A549 (cell line): ENCODE results near the gene KANSL1. TPM values are rescaled to one million over a fixed set of nuclear protein-coding genes. Genes with fewer than 3 reads are reported as not detected.
A peak's percentile ranks its signal among the peaks of the same experiment; 100 is the strongest.
"Not testable (repeated sequence)": the region's sequence is repeated elsewhere in the genome, so short reads cannot be mapped to it uniquely, and the experiment has no call there.

Source experiments
- ATAC-seq, 2 experiments: fragments of 200-7000 bp in 1 of 2; fragments of >200 bp in 1 of 2; cut with Nextera tagmentation in 1 of 2; cut with Tn5 transposase in 1 of 2; 3 replicates each; pipeline versions ENCODE4 v1.8.0 to v1.9.1; 2018 to 2020; ENCODE audit warnings: mild to moderate bottlenecking in 1 of 2, moderate library complexity in 1 of 2
- CTCF ChIA-PET: fragments of 300-600 bp; sonication (Branson Sonifier 250); formaldehyde crosslinking; extraction: SDS; loops from one replicate; lab custom pipeline; 2021; ENCODE audit warnings: antibody characterized with exemption, inconsistent platforms; lab: Yijun Ruan, JAX
- POLR2A ChIA-PET: fragments of 350-600 bp; formaldehyde crosslinking; extraction: SDS; loops from one replicate; lab custom pipeline; 2021; ENCODE audit warnings: antibody characterized with exemption, inconsistent platforms; lab: Yijun Ruan, JAX
- DNase-seq, 2 experiments: peaks; one replicate each; pipeline versions ENCODE4 v3.0.0 to v3.0.0-alpha.2; 2011 to 2016; ENCODE audit warnings: low read depth in 1 of 2, low spot score in 1 of 2
- FAIRE-seq: peaks from 2 replicates; lab custom pipeline; 2011; peaks lifted over from hg19 to GRCh38; lab: Jason Lieb, UNC
- H3K27ac ChIP-seq, 2 experiments: fragments of >200 bp; sonication (Bioruptor Twin); formaldehyde crosslinking; 3 replicates each; pipeline ENCODE4 v1.5.1; 2016 to 2017
- H3K4me1 ChIP-seq: fragments of >200 bp; sonication (Bioruptor Twin); formaldehyde crosslinking; 3 replicates; pipeline ENCODE4 v1.6.1; 2016
- H3K4me2 ChIP-seq: fragments of >200 bp; sonication (Bioruptor Twin); formaldehyde crosslinking; 3 replicates; pipeline ENCODE4 v1.6.1; 2016
- H3K4me3 ChIP-seq: fragments of >200 bp; sonication (Bioruptor Twin); formaldehyde crosslinking; 3 replicates; pipeline ENCODE4 v1.5.1; 2016
- H3K9me3 ChIP-seq: fragments of >200 bp; sonication (Bioruptor Twin); formaldehyde crosslinking; 3 replicates; pipeline ENCODE4 v1.6.1; 2016
- BHLHE40 ChIP-seq: IDR thresholded peaks from 2 replicates; pipeline ENCODE4 v1.6.1; 2012; ENCODE audit warnings: low read depth, low read length, inconsistent platforms
- CHD2 ChIP-seq: fragments of 150-350 bp; IDR thresholded peaks from 2 replicates; pipeline ENCODE4 v1.6.1; 2014; ENCODE audit warnings: low read length; ENCODE audit not compliant: partially characterized antibody
- CHD4 ChIP-seq: fragments of 200-600 bp; sonication (generic); IDR thresholded peaks from 2 replicates; pipeline ENCODE4 v1.6.1; 2016; ENCODE audit warnings: antibody characterized with exemption, mild to moderate bottlenecking, borderline replicate concordance
- EHF ChIP-seq: fragments of 250-450 bp; sonication (Bioruptor Pico); IDR thresholded peaks from 2 replicates; pipeline ENCODE4 v1.5.0; 2020; ENCODE audit warnings: mild to moderate bottlenecking
- EHMT2 ChIP-seq: fragments of 200-600 bp; sonication (generic); IDR thresholded peaks from 2 replicates; pipeline ENCODE4 v1.6.1; 2016; ENCODE audit warnings: antibody characterized with exemption, low read depth, mild to moderate bottlenecking, moderate library complexity
- GATA3 ChIP-seq: IDR thresholded peaks from 2 replicates; pipeline ENCODE4 v1.6.1; 2012; ENCODE audit warnings: borderline replicate concordance
- KDM1A ChIP-seq: fragments of 200-600 bp; sonication (generic); IDR thresholded peaks from 2 replicates; pipeline ENCODE4 v1.6.1; 2016; ENCODE audit warnings: low read depth, mild to moderate bottlenecking
- KDM5A ChIP-seq: fragments of 200-600 bp; sonication (generic); IDR thresholded peaks from 2 replicates; pipeline ENCODE4 v1.6.1; 2016; ENCODE audit warnings: antibody characterized with exemption, mild to moderate bottlenecking
- NFE2L2 ChIP-seq: fragments of 150-350 bp; conservative IDR thresholded peaks from 2 replicates; pipeline ENCODE4 v1.6.1; 2014; ENCODE audit warnings: low read length
- NR3C1 ChIP-seq: fragments of >200 bp; sonication (Bioruptor Twin); formaldehyde crosslinking; IDR thresholded peaks from 3 replicates; pipeline ENCODE4 v1.6.1; 2017
- POLR2A ChIP-seq: IDR thresholded peaks from 2 replicates; pipeline ENCODE4 v1.6.1; 2012; ENCODE audit warnings: mild to moderate bottlenecking, low read length
- POLR2AphosphoS2 ChIP-seq: conservative IDR thresholded peaks from 2 replicates; pipeline ENCODE4 v1.6.1; 2012; ENCODE audit warnings: low read length, improper control_type of control experiment, inconsistent platforms
- RAD21 ChIP-seq, 2 experiments: fragments of >200 bp in 1 of 2; sonication (Bioruptor Twin) in 1 of 2; formaldehyde crosslinking in 1 of 2; IDR thresholded peaks in 1 of 2; conservative IDR thresholded peaks in 1 of 2; 2 replicates in 1 of 2; 3 replicates in 1 of 2; pipeline ENCODE4 v1.6.1; 2012 to 2018; ENCODE audit warnings: inconsistent platforms in 1 of 2
- RFX5 ChIP-seq: fragments of 450-650 bp; IDR thresholded peaks from 2 replicates; pipeline ENCODE4 v1.7.1; 2014; ENCODE audit warnings: antibody characterized with exemption, mild to moderate bottlenecking, moderate library complexity
- SMC3 ChIP-seq: fragments of >200 bp; sonication (Bioruptor Twin); formaldehyde crosslinking; IDR thresholded peaks from 3 replicates; pipeline ENCODE4 v1.6.1; 2018; ENCODE audit warnings: inconsistent platforms
- SREBF2 ChIP-seq: fragments of 450-650 bp; IDR thresholded peaks from 2 replicates; pipeline ENCODE4 v1.6.1; 2014; ENCODE audit warnings: mild to moderate bottlenecking, moderate library complexity
- TFCP2L1 ChIP-seq: fragments of 250-450 bp; sonication (Bioruptor Pico); IDR thresholded peaks from 2 replicates; pipeline ENCODE4 v1.5.0; 2021; ENCODE audit warnings: mild to moderate bottlenecking
- ZFP36 ChIP-seq: fragments of 450-650 bp; IDR thresholded peaks from 2 replicates; pipeline ENCODE4 v1.6.1; 2014; ENCODE audit warnings: borderline replicate concordance; ENCODE audit not compliant: partially characterized antibody
- WGBS: methylation state at CpG from one replicate; pipeline ENCODE4 v1.1.6; 2017; ENCODE audit errors: missing lambda C conversion rate; 5-methylcytosine and 5-hydroxymethylcytosine counted together
- polyA plus RNA-seq, 4 experiments: library from polyadenylated mRNA; depleted of rRNA in 3 of 4; stranded (reverse); fragments of >200 nt; fragmentation: RNase III in 1 of 4; extraction: RNeasy Plus Mini Kit Qiagen cat#74134 plus additional on column Dnase treatment in 1 of 4; gene quantifications; 2 replicates in 3 of 4; 3 replicates in 1 of 4; pipeline ENCODE4 v1.2.3, GENCODE V29; 2011 to 2017
- TF ChIP-seq, protein P1 (sequence below): fragments of >200 bp; sonication (Bioruptor Twin); formaldehyde crosslinking; IDR thresholded peaks from 3 replicates; pipeline ENCODE4 v1.5.1; 2016
- TF ChIP-seq, protein P2 (sequence below): IDR thresholded peaks from 2 replicates; pipeline ENCODE4 v1.6.1; 2012
- TF ChIP-seq, protein P3 (sequence below): fragments of 200-600 bp; sonication (generic); IDR thresholded peaks from 2 replicates; pipeline ENCODE4 v1.6.1; 2016; ENCODE audit warnings: antibody characterized with exemption, mild to moderate bottlenecking, moderate library complexity

The KANSL1 gene
- polyA plus RNA-seq, 2 of the 4 experiments (the other 2 are of a cell fraction) = 22.6 to 27.9 TPM

DNA sequence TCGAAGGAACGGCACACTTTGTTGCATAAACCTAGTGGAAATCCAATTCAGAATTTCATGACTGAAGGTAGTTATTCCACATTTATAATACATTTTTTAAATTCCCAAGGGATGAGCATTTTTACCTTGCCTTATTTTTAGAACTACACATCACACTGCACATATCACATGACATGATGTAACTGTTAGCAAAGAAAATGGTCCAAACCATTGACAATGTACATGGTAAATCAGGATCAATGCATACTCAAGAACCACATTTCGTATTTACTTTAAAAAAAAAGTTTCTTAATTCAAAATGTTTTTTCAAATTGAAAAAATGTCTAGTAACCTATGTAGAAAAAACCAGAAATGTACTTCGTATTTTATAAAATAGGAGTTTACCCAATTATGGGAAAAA, 2.5 kb downstream of the KANSL1 start:
- WGBS = 77% methylated on average over 4 of the region's 4 CpGs
- H3K9me3 ChIP-seq = no peaks in the 10 kb centered on the region
- POLR2A ChIA-PET = no interaction called here
- ATAC-seq = no peak
- H3K4me3 ChIP-seq = peak overlapping the region; percentile 65
- TF ChIP-seq POLR2AphosphoS2 = no peak
- TF ChIP-seq BHLHE40 = 0 out of 2 replicates have a peak, but pooled peaks have one; percentile 8
- H3K27ac ChIP-seq = no peak overlapping the region; a peak in 1 of 6 replicates
- no peak for DNase-seq
- no peak for FAIRE-seq
- CTCF ChIA-PET = no interaction called here
- H3K4me1 ChIP-seq = peaks cover 65% of the 10 kb centered on the region
- H3K4me2 ChIP-seq = peak overlapping the region; percentile 86

DNA sequence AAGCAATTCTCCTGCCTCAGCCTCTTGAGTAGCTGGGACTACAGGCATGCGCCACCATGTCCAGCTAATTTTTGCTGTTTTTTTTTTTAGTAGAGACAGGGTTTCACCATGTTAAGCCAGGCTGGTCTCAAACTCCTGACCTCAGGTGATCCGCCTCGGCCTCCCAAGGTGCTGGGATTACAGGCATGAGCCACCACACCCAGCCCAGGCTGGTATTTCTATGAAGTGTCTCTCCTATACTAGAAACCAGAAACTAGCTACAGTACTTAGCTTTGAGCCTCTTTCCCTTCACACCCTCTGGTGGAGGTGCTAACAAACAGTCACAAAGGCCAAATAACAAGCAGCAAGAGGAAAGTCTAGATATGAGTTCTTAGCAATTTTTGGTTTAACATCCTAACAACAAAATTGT, 6.4 kb downstream of the KANSL1 start:
- not testable (repeated sequence) for H3K27ac ChIP-seq, H3K9me3 ChIP-seq, H3K4me3 ChIP-seq, H3K4me2 ChIP-seq
- FAIRE-seq = peak; percentile 51
- DNase-seq = peak in 1 of 2 experiments; percentile 63
- peak in 1 of 2 experiments; percentile 62; a peak in 3 of 6 replicates for ATAC-seq
- CTCF ChIA-PET = interaction anchor here (0.8 to 4.0 kb wide), 18 partner anchors 8 to 184 kb away, joined by 3 to 22 read pairs (median 5); no protein-coding TSS in a partner anchor
- POLR2A ChIA-PET = interaction anchor here (0.5 kb wide), 1 partner anchor 26 kb away, joined by 3 read pairs; no protein-coding TSS in a partner anchor
- peaks cover 79% of the 10 kb centered on the region for H3K4me1 ChIP-seq
- WGBS = 97% methylated on average over 3 of the region's 3 CpGs
- TF ChIP-seq RAD21 (conservative IDR thresholded peaks at IDR 0.05 in 1 of 2, IDR thresholded peaks at IDR 0.05 in 1 of 2) (peak in 1 of 2 experiments; percentile 54; a peak in 3 of 5 replicates), SMC3 (peak; percentile 52)
- TF ChIP-seq, protein P1, sequence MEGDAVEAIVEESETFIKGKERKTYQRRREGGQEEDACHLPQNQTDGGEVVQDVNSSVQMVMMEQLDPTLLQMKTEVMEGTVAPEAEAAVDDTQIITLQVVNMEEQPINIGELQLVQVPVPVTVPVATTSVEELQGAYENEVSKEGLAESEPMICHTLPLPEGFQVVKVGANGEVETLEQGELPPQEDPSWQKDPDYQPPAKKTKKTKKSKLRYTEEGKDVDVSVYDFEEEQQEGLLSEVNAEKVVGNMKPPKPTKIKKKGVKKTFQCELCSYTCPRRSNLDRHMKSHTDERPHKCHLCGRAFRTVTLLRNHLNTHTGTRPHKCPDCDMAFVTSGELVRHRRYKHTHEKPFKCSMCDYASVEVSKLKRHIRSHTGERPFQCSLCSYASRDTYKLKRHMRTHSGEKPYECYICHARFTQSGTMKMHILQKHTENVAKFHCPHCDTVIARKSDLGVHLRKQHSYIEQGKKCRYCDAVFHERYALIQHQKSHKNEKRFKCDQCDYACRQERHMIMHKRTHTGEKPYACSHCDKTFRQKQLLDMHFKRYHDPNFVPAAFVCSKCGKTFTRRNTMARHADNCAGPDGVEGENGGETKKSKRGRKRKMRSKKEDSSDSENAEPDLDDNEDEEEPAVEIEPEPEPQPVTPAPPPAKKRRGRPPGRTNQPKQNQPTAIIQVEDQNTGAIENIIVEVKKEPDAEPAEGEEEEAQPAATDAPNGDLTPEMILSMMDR = peak; percentile 37

DNA sequence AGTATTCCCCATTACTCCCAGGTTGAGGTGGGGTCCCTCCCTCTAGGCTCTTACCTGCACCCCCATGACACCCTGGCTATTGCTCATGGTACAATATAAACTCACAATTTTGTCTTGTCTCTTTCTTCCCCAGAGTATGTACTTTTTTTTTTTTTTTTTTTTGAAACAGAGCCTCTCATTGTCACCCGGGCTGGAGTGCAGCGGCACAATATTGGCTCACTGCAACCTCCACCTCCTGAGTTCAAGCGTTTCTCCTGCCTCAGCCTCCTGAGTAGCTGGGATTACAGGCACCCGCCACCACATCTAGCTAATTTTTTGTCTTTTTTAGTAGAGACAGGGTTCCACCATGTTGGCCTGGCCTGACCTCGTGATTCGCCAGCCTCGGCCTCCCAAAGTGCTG, 8.5 kb downstream of the KANSL1 start:
- FAIRE-seq (no peak), DNase-seq (no peak), ATAC-seq (no peak)
- TF ChIP-seq ZFP36 = no peak
- TF ChIP-seq EHMT2 = no peak
- no peak for TF ChIP-seq KDM5A
- no peak for TF ChIP-seq SREBF2
- no peak for TF ChIP-seq TFCP2L1
- no peak for TF ChIP-seq GATA3
- TF ChIP-seq, protein P2, sequence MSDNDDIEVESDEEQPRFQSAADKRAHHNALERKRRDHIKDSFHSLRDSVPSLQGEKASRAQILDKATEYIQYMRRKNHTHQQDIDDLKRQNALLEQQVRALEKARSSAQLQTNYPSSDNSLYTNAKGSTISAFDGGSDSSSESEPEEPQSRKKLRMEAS = no peak
- TF ChIP-seq CHD4 = no peak
- TF ChIP-seq NR3C1 = no peak
- TF ChIP-seq KDM1A = no peak
- no peak for TF ChIP-seq NFE2L2
- no peak for TF ChIP-seq CHD2
- no peak for TF ChIP-seq POLR2A
- TF ChIP-seq EHF (CRISPR knock-in tag) = no peak
- TF ChIP-seq, protein P3, sequence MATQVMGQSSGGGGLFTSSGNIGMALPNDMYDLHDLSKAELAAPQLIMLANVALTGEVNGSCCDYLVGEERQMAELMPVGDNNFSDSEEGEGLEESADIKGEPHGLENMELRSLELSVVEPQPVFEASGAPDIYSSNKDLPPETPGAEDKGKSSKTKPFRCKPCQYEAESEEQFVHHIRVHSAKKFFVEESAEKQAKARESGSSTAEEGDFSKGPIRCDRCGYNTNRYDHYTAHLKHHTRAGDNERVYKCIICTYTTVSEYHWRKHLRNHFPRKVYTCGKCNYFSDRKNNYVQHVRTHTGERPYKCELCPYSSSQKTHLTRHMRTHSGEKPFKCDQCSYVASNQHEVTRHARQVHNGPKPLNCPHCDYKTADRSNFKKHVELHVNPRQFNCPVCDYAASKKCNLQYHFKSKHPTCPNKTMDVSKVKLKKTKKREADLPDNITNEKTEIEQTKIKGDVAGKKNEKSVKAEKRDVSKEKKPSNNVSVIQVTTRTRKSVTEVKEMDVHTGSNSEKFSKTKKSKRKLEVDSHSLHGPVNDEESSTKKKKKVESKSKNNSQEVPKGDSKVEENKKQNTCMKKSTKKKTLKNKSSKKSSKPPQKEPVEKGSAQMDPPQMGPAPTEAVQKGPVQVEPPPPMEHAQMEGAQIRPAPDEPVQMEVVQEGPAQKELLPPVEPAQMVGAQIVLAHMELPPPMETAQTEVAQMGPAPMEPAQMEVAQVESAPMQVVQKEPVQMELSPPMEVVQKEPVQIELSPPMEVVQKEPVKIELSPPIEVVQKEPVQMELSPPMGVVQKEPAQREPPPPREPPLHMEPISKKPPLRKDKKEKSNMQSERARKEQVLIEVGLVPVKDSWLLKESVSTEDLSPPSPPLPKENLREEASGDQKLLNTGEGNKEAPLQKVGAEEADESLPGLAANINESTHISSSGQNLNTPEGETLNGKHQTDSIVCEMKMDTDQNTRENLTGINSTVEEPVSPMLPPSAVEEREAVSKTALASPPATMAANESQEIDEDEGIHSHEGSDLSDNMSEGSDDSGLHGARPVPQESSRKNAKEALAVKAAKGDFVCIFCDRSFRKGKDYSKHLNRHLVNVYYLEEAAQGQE = no peak
- no peak for TF ChIP-seq RFX5
- TF ChIP-seq POLR2AphosphoS2 = no peak
- Histone ChIP-seq H3K4me2 (no peak overlapping the region), H3K4me3 (no peak overlapping the region), H3K4me1 (peaks cover 65% of the 10 kb centered on the region), H3K9me3 (no peaks in the 10 kb centered on the region), H3K27ac (no peak overlapping the region)
- ChIA-PET CTCF (interaction anchor here (0.7 to 19.7 kb wide), 18 partner anchors 8 to 600 kb away, joined by 3 to 205 read pairs (median 5); partner anchors contain the start of gene KANSL1), POLR2A (interaction anchor here (2.3 kb wide), 1 partner anchor 9 kb away, joined by 11 read pairs; the partner anchor contains the start of gene KANSL1)
- WGBS = 93% methylated on average over 7 of the region's 7 CpGs

DNA sequence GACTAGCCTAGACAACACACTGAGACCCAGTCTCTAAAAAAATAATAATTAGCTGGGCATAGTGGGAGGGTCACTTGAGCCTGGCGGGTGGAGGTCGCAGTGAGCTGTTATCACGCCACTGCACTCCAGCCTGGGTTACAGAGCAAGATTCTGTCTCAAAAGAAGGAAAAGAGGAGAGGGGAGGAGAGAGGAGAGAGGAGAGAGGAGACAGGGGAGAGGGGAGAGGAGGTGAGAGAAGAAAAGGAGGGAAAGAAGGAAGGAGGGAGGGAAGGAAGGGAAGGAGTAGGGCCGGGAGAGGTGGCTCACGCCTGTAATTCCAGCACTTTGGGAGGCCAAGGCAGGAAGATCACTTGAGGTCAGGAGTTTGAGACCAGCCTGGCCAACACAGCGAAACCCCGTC, 9.8 kb downstream of the KANSL1 start:
- ChIA-PET POLR2A (interaction anchor here (2.3 kb wide), 1 partner anchor 10 kb away, joined by 11 read pairs; the partner anchor contains the start of gene KANSL1), CTCF (interaction anchor here (0.8 to 19.7 kb wide), 8 partner anchors 10 to 144 kb away, joined by 3 to 205 read pairs (median 12); partner anchors contain the start of gene KANSL1)
- 95% methylated on average over 7 of the region's 7 CpGs for WGBS
- Histone ChIP-seq H3K4me1 (peaks cover 65% of the 10 kb centered on the region), H3K4me2 (0 out of 3 replicates have a peak overlapping the region, but pooled peaks have one; percentile 0)
- not testable (repeated sequence) for H3K9me3 ChIP-seq, FAIRE-seq, H3K4me3 ChIP-seq, ATAC-seq, H3K27ac ChIP-seq, DNase-seq
